GM19025 (cell line): ENCODE results near the gene MEFV.
"Not testable (repeated sequence)": the region's sequence is repeated elsewhere in the genome, so short reads cannot be mapped to it uniquely, and the experiment has no call there.

Source experiments
- ATAC-seq: cut with Tn5 transposase; IDR thresholded peaks from one replicate; pipeline ENCODE4 v1.9.1; 2021; ENCODE audit warnings: mild to moderate bottlenecking, low read depth, moderate library complexity; ENCODE audit not compliant: unreplicated experiment

Gene MEFV

DNA sequence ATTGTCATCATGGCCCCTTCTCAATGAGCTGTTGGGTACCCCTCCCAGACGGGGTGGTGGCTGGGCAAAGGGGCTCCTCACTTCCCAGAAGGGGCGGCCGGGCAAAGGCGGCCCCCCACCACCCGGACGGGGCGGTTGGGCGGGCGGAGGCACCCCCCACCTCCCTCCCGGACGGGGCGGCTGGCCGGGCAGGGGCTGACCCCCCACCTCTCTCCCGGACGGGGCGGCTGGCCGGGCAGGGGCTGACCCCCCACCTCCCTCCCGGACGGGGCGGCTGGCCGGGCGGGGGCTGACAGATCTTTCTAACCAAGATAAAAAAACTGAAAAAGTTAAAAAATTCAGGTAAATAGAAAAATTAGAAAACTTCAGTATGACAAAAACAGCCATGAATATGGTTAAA is 14.8 kb upstream of the MEFV start:
- not testable (repeated sequence) for ATAC-seq

- ATAC-seq = not testable (repeated sequence)
These were observed 14.3 kb upstream of the MEFV start for GRCh38 chr16:3270718-3271117.

GRCh38 chr16:3268294-3268693 is 11.9 kb upstream of the MEFV start:
- ATAC-seq = no peak

- no peak for ATAC-seq
These were observed 10.6 kb upstream of the MEFV start for GRCh38 chr16:3266873-3267537.

GRCh38 chr16:3264137-3265036 is 8.0 kb upstream of the MEFV start:
- peak; percentile 65 for ATAC-seq

- no peak for ATAC-seq
These were observed 6.1 kb upstream of the MEFV start for GRCh38 chr16:3262517-3262916.

- ATAC-seq = no peak
These were observed 3.4 kb upstream of the MEFV start for GRCh38 chr16:3259836-3260235.

- ATAC-seq = no peak
These were observed 533 bp upstream of the MEFV start for GRCh38 chr16:3256866-3257465.

DNA sequence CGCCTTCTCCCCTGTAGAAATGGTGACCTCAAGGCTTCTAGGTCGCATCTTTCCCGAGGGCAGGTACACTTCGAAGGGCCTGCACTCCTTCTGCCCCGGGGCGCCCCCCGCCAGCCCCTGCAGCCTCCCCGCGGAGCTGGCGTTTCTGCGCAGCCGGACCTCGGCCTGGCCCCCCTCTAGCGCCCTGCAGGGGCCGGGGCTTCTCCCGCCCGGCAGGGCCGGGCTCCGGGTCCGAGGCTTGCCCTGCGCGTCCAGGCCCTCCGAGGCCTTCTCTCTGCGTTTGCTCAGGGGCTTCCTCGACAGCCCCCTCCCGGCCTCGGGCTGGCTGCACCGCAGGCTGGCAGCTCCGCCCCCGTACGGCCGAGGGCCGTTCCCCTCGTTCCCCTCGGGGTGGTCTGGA is 2.1 kb downstream of the MEFV start:
- ATAC-seq = no peak

- no peak for ATAC-seq
These were observed 3.5 kb downstream of the MEFV start for GRCh38 chr16:3252967-3253366.

DNA sequence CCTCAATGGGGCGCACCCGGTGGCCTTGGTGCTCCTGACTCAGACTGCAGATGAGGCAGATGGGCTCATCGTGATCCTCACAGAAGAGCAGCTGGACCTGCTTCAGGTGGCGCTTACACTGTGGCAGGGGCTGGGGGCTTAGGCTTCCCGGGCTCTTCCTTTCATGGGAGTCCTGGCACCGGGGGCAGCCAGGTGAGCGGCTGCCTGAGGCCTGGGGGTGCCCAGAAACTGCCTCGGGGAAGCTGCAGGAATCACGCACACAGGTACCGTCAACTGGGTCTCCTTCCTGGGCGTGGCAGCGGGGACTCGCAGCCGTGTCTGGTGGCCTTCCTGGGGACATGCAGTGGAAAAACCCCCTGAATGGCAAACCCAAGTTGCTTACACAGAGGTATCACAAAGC is 7.0 kb downstream of the MEFV start:
- no peak for ATAC-seq

GRCh38 chr16:3249020-3249419 is 7.4 kb downstream of the MEFV start:
- no peak for ATAC-seq

DNA sequence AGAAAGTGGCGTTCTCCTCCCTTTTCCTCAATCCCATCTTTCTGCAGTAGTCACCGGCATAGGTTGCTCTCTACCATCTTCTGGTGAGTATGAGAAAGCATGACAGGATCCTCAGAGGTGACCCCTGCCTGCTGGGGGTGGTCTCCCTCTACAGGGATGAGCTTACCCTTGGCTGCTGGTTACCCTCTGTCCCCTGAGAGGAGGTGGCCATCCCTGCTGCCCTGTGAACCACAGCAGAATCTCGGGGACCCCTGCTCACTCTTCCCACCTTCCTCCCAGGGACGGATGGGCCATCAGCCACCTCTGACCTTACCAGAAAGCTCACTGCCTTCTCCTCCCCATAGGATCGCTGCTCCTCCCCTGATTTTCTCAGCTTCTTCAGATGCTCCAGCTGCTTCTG is 7.8 kb downstream of the MEFV start:
- ATAC-seq = no peak

DNA sequence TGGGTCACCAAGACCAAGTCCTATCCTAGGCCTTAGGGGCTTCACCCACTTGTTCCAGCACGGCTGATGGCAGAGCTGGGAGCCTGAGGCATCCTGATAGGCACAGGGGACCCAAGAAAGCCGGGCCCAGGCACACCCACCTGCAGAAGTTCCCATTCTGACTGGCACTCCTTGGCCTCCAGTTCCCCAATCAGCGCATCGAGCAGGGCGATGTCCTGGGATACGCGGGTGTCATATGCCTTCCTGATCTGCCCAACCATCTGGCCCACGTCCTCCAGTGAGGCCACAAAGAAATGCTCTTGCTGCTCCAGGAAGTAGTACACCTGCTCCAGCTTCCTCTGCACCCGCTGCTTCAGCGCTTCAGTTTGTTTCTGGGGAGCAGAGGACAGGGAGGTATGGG is 9.6 kb downstream of the MEFV start:
- no peak for ATAC-seq

DNA sequence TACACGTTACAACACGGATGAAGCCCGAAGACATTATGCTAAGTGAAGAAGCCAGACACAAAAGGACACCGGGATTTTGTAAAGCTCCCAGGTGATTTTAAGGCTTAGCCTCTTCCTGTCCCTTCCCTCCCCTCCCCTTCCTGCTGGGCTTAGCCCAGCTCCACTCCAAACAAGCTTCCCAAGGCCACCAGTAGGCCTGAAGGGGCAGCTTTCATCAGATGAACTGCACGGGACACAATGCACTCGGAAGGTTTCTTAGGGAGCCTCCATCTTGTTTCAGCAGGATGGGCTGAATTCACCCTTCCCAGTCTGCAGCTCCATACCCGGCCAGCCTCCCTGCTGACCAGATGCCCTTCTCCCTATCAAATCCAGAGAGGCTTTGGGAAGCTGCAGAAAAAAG is 10.4 kb downstream of the MEFV start:
- ATAC-seq = no peak

DNA sequence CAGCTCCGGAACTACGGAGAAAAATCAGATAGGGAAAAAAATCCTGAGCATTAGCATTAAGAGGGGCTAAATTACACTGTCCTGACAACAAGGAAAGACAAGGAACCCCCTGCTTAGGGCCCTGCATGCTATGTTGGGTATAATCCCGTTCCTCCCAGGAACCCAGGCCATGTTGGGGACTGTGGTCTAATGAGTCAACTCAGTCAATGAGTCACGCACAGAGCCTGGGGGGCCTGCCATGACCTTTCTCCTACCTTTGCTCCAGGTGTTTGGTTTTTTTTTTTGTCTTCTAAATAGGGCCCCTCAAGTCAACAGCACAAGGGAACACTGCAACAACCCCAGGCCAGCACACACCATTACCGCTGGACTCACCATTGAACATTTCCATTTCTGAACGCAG is 12.6 kb downstream of the MEFV start:
- ATAC-seq = no peak

DNA sequence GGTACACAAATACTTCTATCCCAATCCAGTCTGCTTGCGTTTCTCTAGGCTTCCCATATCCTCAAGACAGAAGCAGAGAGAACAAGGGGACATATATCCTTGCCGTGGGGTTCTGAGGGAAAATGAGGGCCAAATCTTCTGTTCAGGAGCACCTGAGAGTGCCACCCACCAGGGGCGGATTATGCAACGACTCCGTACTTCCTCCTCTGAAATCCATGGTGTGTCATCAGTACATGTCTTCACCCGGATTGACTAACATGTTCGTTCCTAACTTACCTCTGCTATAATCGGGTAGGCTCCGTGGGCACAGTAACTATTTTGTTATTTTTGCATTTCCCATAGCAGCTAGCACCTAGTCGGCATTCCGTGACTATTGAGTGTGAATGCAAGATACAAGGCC is 13.7 kb downstream of the MEFV start:
- no peak for ATAC-seq

- no peak for ATAC-seq
These were observed 14.7 kb downstream of the MEFV start for GRCh38 chr16:3241761-3242160.

GRCh38 chr16:3235856-3236669 is 20.4 kb downstream of the MEFV start:
- ATAC-seq = no peak

DNA sequence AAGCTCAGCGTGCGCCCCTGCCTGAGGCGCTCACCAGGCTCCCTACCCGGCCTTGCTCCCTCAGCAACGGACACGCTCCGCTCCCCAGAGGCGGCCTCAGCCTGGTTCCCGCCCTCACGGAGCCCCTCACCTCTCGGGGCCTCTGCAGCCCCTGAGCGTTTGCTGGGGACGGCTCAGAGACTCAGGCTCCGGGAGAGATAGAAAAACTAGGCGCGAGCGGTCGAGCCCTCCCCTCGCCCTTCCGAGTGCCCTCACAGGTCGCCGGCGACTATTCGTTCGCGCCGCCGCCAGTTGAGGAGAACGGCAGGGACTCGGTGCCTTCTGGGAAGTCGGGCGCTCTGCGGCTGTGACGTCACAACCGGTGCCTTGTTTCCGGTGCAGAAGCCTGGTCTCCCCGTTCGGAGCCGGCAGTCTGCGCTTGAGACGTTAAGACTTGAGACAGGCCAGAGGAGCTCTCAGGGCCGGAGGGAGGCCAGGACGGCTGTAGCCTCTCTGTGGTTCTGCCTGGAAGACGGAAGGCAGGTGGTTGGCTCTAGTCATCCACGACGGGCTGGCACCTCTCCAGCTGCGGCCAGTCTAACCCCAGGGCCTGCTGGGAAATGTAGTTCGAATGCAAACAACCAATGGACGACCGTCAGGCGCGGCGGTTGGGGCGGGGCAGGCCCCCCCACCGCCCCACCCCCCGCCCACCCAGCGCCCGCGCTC is 21.4 kb downstream of the MEFV start, which contains the start of gene ZNF200:
Gene ZNF200, minus strand, starts transcription at position 302 of the 705 bp plus-strand sequence. CDS start 1,403 bp downstream, outside the sequence.
- peak; percentile 89 for ATAC-seq
